ENCODE results near the gene PRR23E.

The PRR23E gene

GRCh38 chr3:127185268-127185667 is 7.7 kb upstream of the PRR23E start:
- DNase-seq (ENCODE audit: low read depth), result no peak

- no peak for DNase-seq (ENCODE audit: low read depth)
Measured at GRCh38 chr3:127185962-127186674, 6.8 kb upstream of the PRR23E start.

- no peak for DNase-seq (ENCODE audit: low read depth)
Measured at GRCh38 chr3:127187316-127187715, 5.6 kb upstream of the PRR23E start.

GRCh38 chr3:127193341-127193740 is 410 bp downstream of the PRR23E start:
- DNase-seq (ENCODE audit: low read depth), result no peak

GRCh38 chr3:127193775-127194174 is 844 bp downstream of the PRR23E start:
- DNase-seq (ENCODE audit: low read depth), result no peak

- no peak for DNase-seq (ENCODE audit: low read depth)
Measured at GRCh38 chr3:127194601-127195187, 1.8 kb downstream of the PRR23E start.

GRCh38 chr3:127195417-127195816 is 2.5 kb downstream of the PRR23E start:
- DNase-seq (ENCODE audit: low read depth), result no peak

- no peak for DNase-seq (ENCODE audit: low read depth)
Measured at GRCh38 chr3:127196002-127196401, 3.1 kb downstream of the PRR23E start.

- no peak for DNase-seq (ENCODE audit: low read depth)
Measured at GRCh38 chr3:127196466-127197299, 3.8 kb downstream of the PRR23E start.

- no peak for DNase-seq (ENCODE audit: low read depth)
Measured at GRCh38 chr3:127197300-127198189, 4.6 kb downstream of the PRR23E start.

- no peak for DNase-seq (ENCODE audit: low read depth)
Measured at GRCh38 chr3:127200086-127200691, 7.3 kb downstream of the PRR23E start.

- no peak for DNase-seq (ENCODE audit: low read depth)
Measured at GRCh38 chr3:127203024-127203423, 10.1 kb downstream of the PRR23E start.

GRCh38 chr3:127204841-127205582 is 12.1 kb downstream of the PRR23E start:
- no peak for DNase-seq (ENCODE audit: low read depth)

- DNase-seq (ENCODE audit: low read depth), result no peak
Measured at GRCh38 chr3:127206154-127206553, 13.2 kb downstream of the PRR23E start.

GRCh38 chr3:127206611-127207516 is 13.9 kb downstream of the PRR23E start:
- DNase-seq (ENCODE audit: low read depth), result no peak

GRCh38 chr3:127207727-127208482 is 15.0 kb downstream of the PRR23E start:
- DNase-seq (ENCODE audit: low read depth), result no peak

GRCh38 chr3:127208483-127209100 is 15.7 kb downstream of the PRR23E start:
- DNase-seq (ENCODE audit: low read depth), result no peak

GRCh38 chr3:127209155-127209839 is 16.4 kb downstream of the PRR23E start:
- DNase-seq (ENCODE audit: low read depth), result no peak

Measured in stimulated activated CD8-positive, alpha-beta memory T cell treated with anti-CD3 and anti-CD28 coated beads, Interleukin-12 subunit alpha, Interleukin-12 subunit beta, amount 100 ng/mL, for 1 hour (primary cell).